GM18502 (cell line): ENCODE data around the gene CCKAR.
A peak's percentile ranks its signal among the peaks of the same experiment; 100 is the strongest.

Experiments used
- ATAC-seq: cut with Tn5 transposase; IDR thresholded peaks from one replicate; pipeline ENCODE4 v1.9.1; 2021; ENCODE audit warnings: mild to moderate bottlenecking; ENCODE audit not compliant: unreplicated experiment, poor library complexity

The CCKAR gene

DNA sequence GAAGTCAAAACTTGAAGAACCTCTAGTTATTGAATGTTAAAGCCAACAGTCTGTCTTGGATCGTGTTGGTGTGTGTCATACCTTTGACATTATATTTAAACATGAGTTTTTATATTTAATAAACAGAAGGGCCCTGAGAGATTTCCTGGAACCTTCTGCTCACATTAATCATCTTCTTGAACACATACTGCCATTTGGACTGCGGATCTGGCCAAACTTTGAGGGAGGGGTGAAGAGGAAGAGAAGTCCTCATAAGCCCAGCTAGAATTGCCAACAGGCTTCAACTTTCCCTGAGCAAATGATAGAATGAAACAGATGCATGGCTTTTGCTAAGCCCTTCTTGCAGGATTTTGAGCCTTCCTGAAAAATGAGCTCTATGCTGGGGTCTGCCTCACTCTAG is 27.4 kb downstream of the CCKAR start:
- no peak for ATAC-seq

DNA sequence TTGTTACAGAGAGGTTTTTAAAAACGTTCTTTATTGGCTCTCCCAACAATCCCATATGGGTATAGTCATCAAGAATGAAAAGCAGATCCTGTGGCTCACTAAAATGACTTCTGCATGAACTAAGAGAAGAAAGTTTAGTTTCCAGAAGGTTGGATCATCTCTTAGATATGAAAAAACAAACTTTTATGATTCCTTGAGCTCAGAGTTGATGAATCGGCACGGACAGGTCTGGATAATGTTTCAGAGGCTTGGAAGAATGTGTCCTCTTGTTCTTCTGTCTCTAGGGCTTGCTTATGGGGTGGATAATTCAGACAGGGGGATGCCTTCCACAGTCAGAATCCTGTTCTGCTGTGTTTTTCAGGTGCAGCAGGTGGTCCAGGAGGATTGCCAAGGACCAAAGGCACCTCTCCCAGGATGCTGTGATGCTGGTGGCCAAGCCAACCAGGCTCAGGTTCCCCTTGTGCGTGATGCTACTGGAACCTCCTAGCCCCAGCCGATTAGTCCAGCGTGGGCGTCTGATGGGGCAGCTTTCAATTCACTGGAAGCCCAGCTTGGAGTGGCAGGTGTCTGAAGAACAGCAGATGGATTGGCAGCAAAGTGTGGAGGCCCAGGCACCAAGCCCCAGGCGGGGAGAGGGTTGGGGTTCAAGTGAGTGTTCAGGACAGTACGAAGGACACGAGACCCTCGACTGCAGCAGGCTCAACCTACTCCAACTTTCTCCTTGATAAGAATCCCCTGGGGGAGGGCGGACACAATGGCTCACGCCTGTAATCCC is 30.3 kb downstream of the CCKAR start:
- ATAC-seq: no peak

- ATAC-seq: peak; percentile 85
Measured at GRCh38 chr4:26459054-26459755, 31.1 kb downstream of the CCKAR start.

- ATAC-seq: no peak
Measured at GRCh38 chr4:26458157-26458561, 32.1 kb downstream of the CCKAR start.

DNA sequence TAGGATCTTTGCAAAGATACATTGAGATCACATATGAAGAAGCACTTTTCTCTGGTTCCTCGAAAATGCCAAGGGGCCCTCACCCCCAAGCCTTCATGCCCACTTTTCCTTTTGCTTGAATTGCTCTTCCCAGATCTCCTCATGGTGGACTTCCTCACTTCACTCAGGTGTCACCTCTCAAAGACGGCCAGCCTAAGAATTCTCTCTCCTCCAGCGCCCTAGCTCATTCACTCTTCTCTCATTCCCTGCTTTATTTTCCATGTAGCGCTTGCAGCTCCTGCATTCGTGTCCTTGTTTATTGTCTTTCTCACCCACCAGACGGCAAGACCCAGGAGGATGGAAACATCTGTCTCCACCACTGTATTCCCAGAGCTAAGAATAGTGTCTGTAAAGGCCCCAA is 32.9 kb downstream of the CCKAR start:
- ATAC-seq: no peak

GRCh38 chr4:26455571-26455970 is 34.7 kb downstream of the CCKAR start:
- ATAC-seq: no peak

DNA sequence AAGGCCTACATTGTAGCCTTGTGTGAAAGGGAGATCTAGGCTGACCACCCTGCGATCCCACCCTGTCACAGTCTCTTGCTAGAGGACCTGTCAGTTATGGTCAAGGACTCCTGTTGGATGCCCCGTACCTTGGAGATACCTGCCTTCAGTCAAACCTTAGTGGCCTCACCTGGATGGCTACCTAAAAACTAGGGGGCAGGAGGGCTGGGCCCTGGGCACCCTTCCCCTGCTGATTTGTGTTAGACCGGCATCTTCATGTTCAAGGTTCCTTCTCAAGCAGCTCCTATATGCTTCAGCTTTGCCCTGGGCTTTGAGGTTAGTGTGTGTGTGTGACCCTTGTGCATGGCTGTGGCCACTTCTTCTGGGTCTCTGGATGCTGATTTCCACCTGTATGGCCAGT is 35.3 kb downstream of the CCKAR start:
- ATAC-seq: no peak

GRCh38 chr4:26452565-26453531 is 37.4 kb downstream of the CCKAR start:
- no peak for ATAC-seq

DNA sequence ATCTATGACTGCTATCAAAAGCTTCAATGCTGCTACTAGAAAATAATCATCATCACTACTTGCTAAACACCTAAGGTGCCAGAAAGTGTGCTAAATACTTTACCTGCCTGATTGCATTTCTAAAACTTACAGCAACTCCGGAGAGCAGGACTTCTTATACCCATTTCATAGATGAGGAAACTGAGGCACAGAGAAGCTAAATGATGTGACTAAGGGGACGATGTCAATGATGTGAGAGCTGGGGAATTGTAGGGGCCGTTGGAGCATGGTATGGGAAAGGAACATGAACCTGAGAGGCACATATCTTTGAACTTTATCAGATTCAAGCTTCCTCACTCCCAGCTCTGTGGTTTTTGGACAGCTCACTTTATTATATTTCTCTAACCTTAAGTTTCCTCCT is 38.7 kb downstream of the CCKAR start:
- no peak for ATAC-seq

- ATAC-seq: no peak
Measured at GRCh38 chr4:26450418-26450817, 39.9 kb downstream of the CCKAR start.

- no peak for ATAC-seq
Measured at GRCh38 chr4:26447378-26447777, 42.9 kb downstream of the CCKAR start.

GRCh38 chr4:26441771-26442170 is 48.5 kb downstream of the CCKAR start:
- no peak for ATAC-seq

- no peak for ATAC-seq
Measured at GRCh38 chr4:26441102-26441501, 49.2 kb downstream of the CCKAR start.

- ATAC-seq: no peak
Measured at GRCh38 chr4:26434030-26434639, 56.1 kb downstream of the CCKAR start.

- ATAC-seq: no peak
Measured at GRCh38 chr4:26433556-26433955, 56.7 kb downstream of the CCKAR start.

DNA sequence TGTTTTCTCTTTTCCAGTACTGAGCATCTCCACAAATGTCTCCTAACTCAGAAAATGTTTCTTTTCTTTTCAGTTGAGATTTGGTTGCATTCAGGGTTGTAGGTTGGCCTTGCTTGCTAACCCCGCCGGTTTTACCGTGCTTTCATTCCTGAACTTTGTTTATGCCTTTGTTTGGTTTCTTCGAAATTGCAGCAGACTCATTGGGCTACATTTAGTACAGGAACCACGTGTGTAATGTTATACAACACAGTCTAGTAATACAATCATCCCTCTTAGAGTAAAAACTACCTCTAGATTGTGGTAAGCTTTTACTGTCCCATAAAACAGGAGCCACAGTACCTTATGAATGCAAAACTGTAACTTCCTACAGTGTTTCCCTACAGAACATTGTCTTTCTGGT is 57.9 kb downstream of the CCKAR start:
- no peak for ATAC-seq

- ATAC-seq: no peak
Measured at GRCh38 chr4:26431461-26432180, 58.7 kb downstream of the CCKAR start.
